AG10803 (cell line): ENCODE data around the gene HOXC11.

Experiments
- DNase-seq: peaks from one replicate; pipeline ENCODE4 v3.0.0; 2010; ENCODE audit warnings: low read depth
- H3K4me3 ChIP-seq: 2 replicates; pipeline ENCODE4 v1.5.1; 2011; ENCODE audit warnings: mild to moderate bottlenecking, low read length, control low read depth
- CTCF ChIP-seq: conservative IDR thresholded peaks from 2 replicates; pipeline ENCODE4 v1.5.1; 2011; ENCODE audit warnings: mild to moderate bottlenecking, low read length, control low read depth, inconsistent platforms

Gene HOXC11

GRCh38 chr12:53944907-53945847 is 27.7 kb upstream of the HOXC11 start:
- DNase-seq, result no peak
- H3K4me3 ChIP-seq, result no peak overlapping the region
- no peak for TF ChIP-seq CTCF

- DNase-seq, result no peak
- no peak overlapping the region for H3K4me3 ChIP-seq
- TF ChIP-seq CTCF, result no peak
Observed at GRCh38 chr12:53947743-53948142, 25.2 kb upstream of the HOXC11 start.

- no peak for DNase-seq
- TF ChIP-seq CTCF, result no peak
- no peak overlapping the region for H3K4me3 ChIP-seq
Observed at GRCh38 chr12:53948650-53949593, 24.0 kb upstream of the HOXC11 start.

GRCh38 chr12:53949631-53950436 is 23.1 kb upstream of the HOXC11 start:
- H3K4me3 ChIP-seq, result no peak overlapping the region
- no peak for DNase-seq
- no peak for TF ChIP-seq CTCF

GRCh38 chr12:53950437-53950773 is 22.5 kb upstream of the HOXC11 start:
- DNase-seq, result no peak
- no peak for TF ChIP-seq CTCF
- H3K4me3 ChIP-seq, result no peak overlapping the region

GRCh38 chr12:53950789-53951576 is 21.9 kb upstream of the HOXC11 start:
- DNase-seq, result no peak
- no peak for TF ChIP-seq CTCF
- no peak overlapping the region for H3K4me3 ChIP-seq
